Gastrocnemius medialis (tissue), 4 donors: Measurements from ENCODE around the gene NKD2. TPM values are rescaled to one million over a fixed set of nuclear protein-coding genes. Genes with fewer than 3 reads are reported as not detected.
"Not testable (repeated sequence)": the region's sequence is repeated elsewhere in the genome, so short reads cannot be mapped to it uniquely, and the experiment has no call there.

Source experiments
- ATAC-seq, 2 donors: fragments of 150-250 bp; one replicate each; pipeline ENCODE4 v1.9.1; 2016
- DNase-seq, 2 donors: peaks; one replicate each; pipeline ENCODE4 v3.0.0-alpha.2; 2019
- H3K27ac ChIP-seq, 4 donors: fragments of 200-600 bp; sonication (generic); 1 replicate in 1 of 4; 2 replicates in 3 of 4; pipeline ENCODE4 v1.5.1; 2016 to 2018; ENCODE audit warnings: mild to moderate bottlenecking in 2 of 4, moderate library complexity in 1 of 4
- H3K27me3 ChIP-seq, 3 donors: fragments of 200-600 bp; sonication (generic) in 2 of 3; 1 replicate in 1 of 3; 2 replicates in 2 of 3; pipeline versions ENCODE4 v1.5.1 to v1.6.0; 2016 to 2019; ENCODE audit warnings: mild to moderate bottlenecking in 1 of 3, moderate library complexity in 1 of 3
- H3K36me3 ChIP-seq, 2 donors: fragments of 200-600 bp; sonication (generic) in 1 of 2; one replicate each; pipeline ENCODE4 v1.5.1; 2017 to 2018
- H3K4me1 ChIP-seq, 2 donors: fragments of 200-600 bp; sonication (generic) in 1 of 2; one replicate each; pipeline ENCODE4 v1.5.1; 2016 to 2017; ENCODE audit warnings: mild to moderate bottlenecking in 2 of 2
- H3K4me3 ChIP-seq, 4 donors: fragments of 200-600 bp; sonication (generic) in 3 of 4; 1 replicate in 1 of 4; 2 replicates in 3 of 4; pipeline ENCODE4 v1.5.1; 2016 to 2019; ENCODE audit warnings: mild to moderate bottlenecking in 2 of 4
- H3K9me3 ChIP-seq, 3 donors: fragments of 200-600 bp; sonication (generic) in 2 of 3; 1 replicate in 1 of 3; 2 replicates in 2 of 3; pipeline ENCODE4 v1.5.1; 2016 to 2019
- CTCF ChIP-seq, 5 experiments: fragments of 450-650 bp in 3 of 5; fragments of 200-600 bp in 2 of 5; sonication (generic) in 2 of 5; IDR thresholded peaks in 4 of 5; conservative IDR thresholded peaks in 1 of 5; 1 replicate in 4 of 5; 2 replicates in 1 of 5; pipeline ENCODE4 v1.5.1; 2016 to 2019; ENCODE audit warnings: antibody characterized with exemption in 5 of 5, mild to moderate bottlenecking in 3 of 5, moderate library complexity in 3 of 5
- POLR2A ChIP-seq, 2 donors: fragments of 450-650 bp; IDR thresholded peaks; one replicate each; pipeline ENCODE4 v1.6.1; 2017; ENCODE audit warnings: antibody characterized with exemption in 2 of 2, mild to moderate bottlenecking in 2 of 2, moderate library complexity in 2 of 2
- in situ Hi-C, 4 donors: fragments of 200-750 bp; cut with MboI; loops; one replicate each; pipeline versions ENCODE4 v1.15.0 to v1.8.0; 2017; ENCODE audit warnings: low sequenced_read_pairs in 4 of 4
- intact Hi-C: fragments of 100-400 bp; cut with DNase I; formaldehyde crosslinking; loops from one replicate; pipeline ENCODE4 v1.15.1; 2023; ENCODE audit warnings: low total_unique reads
- total RNA-seq, 4 donors: library from RNA; depleted of rRNA; stranded (reverse); fragments of >200 nt; gene quantifications; one replicate each; pipeline versions ENCODE4 v1.1.0 to v1.2.3, GENCODE V29; 2016

NKD2 gene
- total RNA-seq, 4 donors from 2014 or later: not detected

DNA sequence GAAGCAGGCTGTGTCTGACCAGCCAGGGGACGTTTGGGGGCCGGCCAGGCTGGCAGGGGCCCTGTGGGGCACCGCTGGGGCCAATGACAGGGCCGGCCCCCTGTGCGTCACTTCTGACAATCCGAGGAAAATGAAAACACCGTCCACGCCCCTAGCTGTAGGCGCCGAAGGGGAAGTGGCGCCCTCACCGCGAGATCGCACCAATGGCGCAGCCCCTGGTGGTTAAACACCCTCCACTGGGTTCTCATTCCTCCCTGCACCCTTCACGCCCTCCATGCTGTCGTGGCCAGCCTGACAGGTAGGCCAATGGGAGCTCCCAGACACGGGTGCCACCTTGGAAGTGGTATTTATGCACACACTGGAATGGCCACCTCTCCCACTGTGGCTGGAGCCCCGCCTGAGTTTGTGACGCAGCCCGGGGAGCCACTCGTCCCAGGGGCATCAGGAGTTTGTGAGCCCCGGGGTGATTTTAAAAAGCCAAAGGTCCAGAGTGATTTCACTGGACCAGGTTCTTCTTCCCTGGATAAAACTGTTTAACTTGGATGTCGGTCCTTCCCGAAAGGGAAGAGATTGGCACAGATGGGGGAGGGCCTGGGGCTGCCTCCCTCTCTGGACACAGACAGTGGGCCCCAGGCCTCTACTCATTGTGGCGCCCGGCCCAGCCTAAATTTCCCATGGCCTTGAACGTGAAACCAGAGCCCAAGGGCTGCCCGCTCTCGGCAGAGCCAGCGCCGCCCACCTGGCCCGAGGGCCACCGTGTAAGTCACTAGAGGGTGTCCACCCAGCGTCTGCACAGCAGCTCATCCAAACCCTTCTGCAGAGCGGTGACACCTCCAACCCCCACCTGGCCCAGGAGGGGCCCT is 49.7 kb downstream of the NKD2 start:
- intact Hi-C loops (no loop called here), in situ Hi-C loops (no loop called here)

DNA sequence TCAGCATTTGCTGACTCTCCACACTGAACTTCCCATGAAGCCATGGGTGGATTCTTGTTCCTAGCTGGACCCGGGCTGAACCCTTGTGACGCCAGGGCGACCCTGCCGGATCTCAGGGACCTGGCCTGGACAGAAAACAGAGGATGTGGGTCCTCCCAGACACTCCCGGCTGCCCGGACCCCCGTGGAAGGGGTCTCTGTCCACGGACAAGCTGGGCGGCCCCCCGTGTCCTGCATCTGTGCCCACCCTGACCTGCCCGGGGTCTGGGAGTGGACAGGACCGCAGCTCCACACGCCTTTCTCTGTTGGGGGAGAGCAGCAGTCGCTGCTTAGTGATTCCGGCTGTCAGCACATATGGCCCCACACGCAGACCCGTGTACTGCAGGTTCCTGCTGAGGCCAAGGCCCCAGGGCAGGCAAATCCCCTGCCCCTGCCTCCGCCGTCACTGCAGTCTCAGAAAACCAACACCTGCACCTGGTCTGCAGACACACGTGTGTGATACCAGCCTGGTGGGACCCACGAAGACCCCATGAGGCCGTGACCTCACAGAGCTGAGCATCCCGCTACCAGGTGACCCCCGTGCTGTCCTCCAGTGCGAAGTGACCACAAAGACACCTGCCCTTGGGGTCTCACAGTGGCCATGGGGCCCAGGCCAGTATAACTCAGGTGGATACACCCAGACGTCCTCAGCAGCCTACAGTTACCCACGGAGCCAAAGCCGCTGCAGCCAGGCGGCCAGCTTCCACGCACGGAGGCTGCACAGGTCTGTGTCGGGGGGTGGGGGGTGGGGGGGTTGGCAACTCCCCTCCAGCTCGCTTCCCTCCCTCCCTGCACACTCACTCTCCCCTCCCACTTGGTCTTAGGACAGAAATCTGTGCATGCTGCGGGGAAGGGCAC is 50.6 kb downstream of the NKD2 start:
- no peaks in the 10 kb centered on the region for H3K4me1 ChIP-seq
- no peak for ATAC-seq
- H3K27me3 ChIP-seq: no peaks in the 10 kb centered on the region
- intact Hi-C loops (no loop called here), in situ Hi-C loops (no loop called here)
- no peak overlapping the region for H3K27ac ChIP-seq
- H3K4me3 ChIP-seq: no peak overlapping the region
- TF ChIP-seq CTCF (IDR thresholded peaks at IDR 0.05 in 4 of 5, conservative IDR thresholded peaks at IDR 0.05 in 1 of 5): no peak
- no peak for TF ChIP-seq POLR2A (IDR thresholded peaks at IDR 0.05)
- DNase-seq: no peak
- H3K36me3 ChIP-seq: no peaks in the 10 kb centered on the region
- H3K9me3 ChIP-seq: no peaks in the 10 kb centered on the region

More for the DNA sequence above, 49.7 kb downstream of the NKD2 start:
- DNase-seq: no peak
- TF ChIP-seq POLR2A (IDR thresholded peaks at IDR 0.05) (no peak), CTCF (IDR thresholded peaks at IDR 0.05 in 4 of 5, conservative IDR thresholded peaks at IDR 0.05 in 1 of 5) (no peak)
- no peak overlapping the region for H3K4me3 ChIP-seq
- no peak for ATAC-seq
- no peaks in the 10 kb centered on the region for H3K36me3 ChIP-seq
- H3K27ac ChIP-seq: no peak overlapping the region
- no peaks in the 10 kb centered on the region for H3K9me3 ChIP-seq
- H3K27me3 ChIP-seq: no peaks in the 10 kb centered on the region
- H3K4me1 ChIP-seq: no peaks in the 10 kb centered on the region

GRCh38 chr5:1059884-1060263 is 51.3 kb downstream of the NKD2 start:
- intact Hi-C loops: no loop called here
- no peak for DNase-seq
- in situ Hi-C loops: no loop called here
- Histone ChIP-seq H3K27ac (no peak overlapping the region), H3K9me3 (no peaks in the 10 kb centered on the region), H3K4me3 (no peak overlapping the region), H3K4me1 (no peaks in the 10 kb centered on the region), H3K27me3 (no peaks in the 10 kb centered on the region), H3K36me3 (no peaks in the 10 kb centered on the region)
- ATAC-seq: no peak
- TF ChIP-seq CTCF (IDR thresholded peaks at IDR 0.05 in 4 of 5, conservative IDR thresholded peaks at IDR 0.05 in 1 of 5): no peak
- TF ChIP-seq POLR2A (IDR thresholded peaks at IDR 0.05): no peak

DNA sequence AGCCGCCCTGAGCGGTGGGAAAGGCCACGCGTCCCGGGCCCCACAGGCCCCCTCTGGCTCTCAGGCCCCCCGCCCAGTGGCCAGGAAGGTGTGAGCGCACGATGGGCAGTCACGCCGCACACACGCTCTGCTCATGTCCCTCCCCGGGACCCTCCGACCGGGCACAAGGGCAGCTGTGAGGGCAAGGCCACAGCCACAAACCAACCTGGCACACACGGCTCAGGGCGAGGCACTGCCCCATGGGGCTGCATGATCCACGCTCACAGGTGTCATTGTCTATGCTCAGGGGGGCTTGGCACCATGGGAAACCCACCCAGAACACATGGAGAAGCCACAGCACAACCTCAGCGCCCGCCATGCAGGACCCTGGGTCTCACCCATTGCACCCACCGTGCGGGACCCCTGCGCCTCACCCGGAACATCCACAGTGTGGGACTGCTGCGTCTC is 52.0 kb downstream of the NKD2 start:
- Histone ChIP-seq H3K4me3 (no peak overlapping the region), H3K27ac (no peak overlapping the region), H3K36me3 (no peaks in the 10 kb centered on the region), H3K27me3 (no peaks in the 10 kb centered on the region), H3K9me3 (no peaks in the 10 kb centered on the region), H3K4me1 (no peaks in the 10 kb centered on the region)
- intact Hi-C loops: no loop called here
- ATAC-seq: no peak
- DNase-seq: no peak
- in situ Hi-C loops: no loop called here
- no peak for TF ChIP-seq POLR2A (IDR thresholded peaks at IDR 0.05)
- no peak for TF ChIP-seq CTCF (IDR thresholded peaks at IDR 0.05 in 4 of 5, conservative IDR thresholded peaks at IDR 0.05 in 1 of 5)

DNA sequence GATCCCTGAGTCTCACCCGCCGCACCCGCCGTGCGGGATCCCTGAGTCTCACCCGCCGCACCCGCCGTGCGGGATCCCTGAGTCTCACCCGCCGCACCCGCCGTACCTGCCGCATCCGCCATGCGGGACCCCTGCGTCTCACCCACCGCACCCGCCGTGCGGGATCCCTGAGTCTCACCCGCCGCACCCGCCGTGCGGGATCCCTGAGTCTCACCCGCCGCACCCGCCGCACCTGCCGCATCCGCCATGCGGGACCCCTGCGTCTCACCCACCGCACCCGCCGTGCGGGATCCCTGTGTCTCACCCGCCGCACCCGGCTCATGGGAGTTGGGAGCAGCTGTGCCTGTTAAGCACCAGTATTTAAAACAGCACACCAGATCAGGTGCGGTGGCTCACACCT is 52.7 kb downstream of the NKD2 start:
- H3K9me3 ChIP-seq, H3K27me3 ChIP-seq, H3K27ac ChIP-seq, intact Hi-C loops, in situ Hi-C loops, ATAC-seq, DNase-seq, H3K4me1 ChIP-seq, H3K4me3 ChIP-seq, H3K36me3 ChIP-seq: not testable (repeated sequence)
